WTC11 (cell line): ENCODE data around the gene NAT9. TPM values are rescaled to one million over a fixed set of nuclear protein-coding genes. Genes with fewer than 3 reads are reported as not detected.

Experiments used
- ATAC-seq: fragments of 200-7000 bp; cut with Tn5 transposase; 2 replicates; pipeline ENCODE4 v1.10.0; 2021; ENCODE audit warnings: mild to moderate bottlenecking, moderate library complexity
- CTCF ChIA-PET: fragments of 300-600 bp; sonication (Branson Sonifier 250); formaldehyde crosslinking; loops from one replicate; lab custom pipeline; 2021; ENCODE audit warnings: antibody characterized with exemption; lab: Charles Lee
- POLR2A ChIA-PET: fragments of 350-600 bp; sonication (Branson Sonifier 250); formaldehyde crosslinking; loops from one replicate; lab custom pipeline; 2021; ENCODE audit warnings: antibody characterized with exemption; lab: Charles Lee
- DNase-seq: peaks from one replicate; pipeline ENCODE4 v3.0.0; 2021; ENCODE audit warnings: low spot score
- H3K27ac Mint-ChIP-seq: 2 replicates; pipeline ENCODE4 v1.8.0; 2021; ENCODE audit warnings: mixed read lengths
- H3K27me3 Mint-ChIP-seq: 2 replicates; pipeline ENCODE4 v1.8.0; 2021; ENCODE audit warnings: low read depth, mild to moderate bottlenecking, moderate library complexity, mixed read lengths
- H3K36me3 Mint-ChIP-seq: 2 replicates; pipeline ENCODE4 v1.8.0; 2021; ENCODE audit warnings: mixed read lengths
- H3K4me1 Mint-ChIP-seq: 2 replicates; pipeline ENCODE4 v1.8.0; 2022; ENCODE audit warnings: mixed read lengths
- H3K4me3 Mint-ChIP-seq: 2 replicates; pipeline ENCODE4 v1.8.0; 2021; ENCODE audit warnings: mild to moderate bottlenecking, moderate library complexity, mixed read lengths
- H3K9me3 Mint-ChIP-seq: 2 replicates; pipeline ENCODE4 v1.8.0; 2021; ENCODE audit warnings: mixed read lengths
- CTCF ChIP-seq: fragments of 200-600 bp; IDR thresholded peaks from 2 replicates; pipeline ENCODE4 v1.8.0; 2022; ENCODE audit warnings: antibody characterized with exemption
- E2F1 ChIP-seq: sonication (generic); formaldehyde crosslinking; IDR thresholded peaks from 2 replicates; pipeline ENCODE4 v1.8.0; 2022; ENCODE audit warnings: mild to moderate bottlenecking, missing genetic modification reagents
- FOXP1 ChIP-seq: sonication (generic); formaldehyde crosslinking; IDR thresholded peaks from 2 replicates; pipeline ENCODE4 v1.8.0; 2022; ENCODE audit warnings: missing genetic modification reagents, mild to moderate bottlenecking, moderate library complexity, borderline replicate concordance
- FOXP4 ChIP-seq: sonication (generic); formaldehyde crosslinking; IDR thresholded peaks from 2 replicates; pipeline ENCODE4 v1.8.0; 2022; ENCODE audit warnings: mild to moderate bottlenecking, missing genetic modification reagents
- GABPB1 ChIP-seq: sonication (generic); formaldehyde crosslinking; IDR thresholded peaks from 2 replicates; pipeline ENCODE4 v1.8.1; 2023; ENCODE audit warnings: mild to moderate bottlenecking, missing genetic modification reagents
- GTF2I ChIP-seq: fragments of 250-450 bp; sonication (Bioruptor Pico); conservative IDR thresholded peaks from 2 replicates; pipeline ENCODE4 v1.4.0; 2021; ENCODE audit warnings: mild to moderate bottlenecking
- MYBL2 ChIP-seq: sonication (generic); formaldehyde crosslinking; IDR thresholded peaks from 2 replicates; pipeline ENCODE4 v1.8.1; 2023; ENCODE audit warnings: mild to moderate bottlenecking, moderate library complexity, missing genetic modification reagents
- NFE2L1 ChIP-seq: sonication (generic); formaldehyde crosslinking; IDR thresholded peaks from 2 replicates; pipeline ENCODE4 v1.8.1; 2023; ENCODE audit warnings: missing genetic modification reagents
- OVOL2 ChIP-seq: fragments of 250-450 bp; sonication (Bioruptor Pico); IDR thresholded peaks from 2 replicates; pipeline ENCODE4 v1.9.0; 2021; ENCODE audit warnings: mild to moderate bottlenecking, borderline replicate concordance
- SMAD3 ChIP-seq: sonication (generic); formaldehyde crosslinking; IDR thresholded peaks from 2 replicates; pipeline ENCODE4 v1.8.0; 2022; ENCODE audit warnings: missing genetic modification reagents, mild to moderate bottlenecking, borderline replicate concordance
- SP1 ChIP-seq: sonication (generic); formaldehyde crosslinking; conservative IDR thresholded peaks from 2 replicates; pipeline ENCODE4 v1.8.1; 2022; ENCODE audit warnings: missing genetic modification reagents
- STAT6 ChIP-seq: sonication (generic); formaldehyde crosslinking; conservative IDR thresholded peaks from 2 replicates; pipeline ENCODE4 v1.8.1; 2023; ENCODE audit warnings: mild to moderate bottlenecking, low read depth, missing genetic modification reagents, moderate library complexity
- TCF7 ChIP-seq: sonication (generic); formaldehyde crosslinking; IDR thresholded peaks from 2 replicates; pipeline ENCODE4 v1.8.0; 2022; ENCODE audit warnings: mild to moderate bottlenecking, low read depth, missing genetic modification reagents, moderate library complexity
- TEAD1 ChIP-seq: sonication (generic); formaldehyde crosslinking; IDR thresholded peaks from 2 replicates; pipeline ENCODE4 v1.8.0; 2022; ENCODE audit warnings: mild to moderate bottlenecking, missing genetic modification reagents
- ZNF317 ChIP-seq: sonication (generic); formaldehyde crosslinking; IDR thresholded peaks from 2 replicates; pipeline ENCODE4 v1.8.1; 2023; ENCODE audit warnings: low read depth, mild to moderate bottlenecking, moderate library complexity, missing genetic modification reagents, borderline replicate concordance
- ZNF423 ChIP-seq: fragments of 250-450 bp; sonication (Bioruptor Pico); IDR thresholded peaks from 2 replicates; pipeline ENCODE4 v2.1.2; 2022; ENCODE audit warnings: mild to moderate bottlenecking, moderate library complexity
- ZNF671 ChIP-seq: fragments of 250-450 bp; sonication (Bioruptor Pico); IDR thresholded peaks from 2 replicates; pipeline ENCODE4 v1.8.0; 2021; ENCODE audit warnings: mild to moderate bottlenecking
- total RNA-seq: library from RNA; stranded (reverse); gene quantifications from 3 replicates; pipeline ENCODE4 v1.2.3, GENCODE V29; 2021
- TF ChIP-seq, protein P1 (sequence below): fragments of 250-450 bp; sonication (Bioruptor Pico); IDR thresholded peaks from 2 replicates; pipeline ENCODE4 v1.8.0; 2021; ENCODE audit warnings: mild to moderate bottlenecking
- TF ChIP-seq, protein P2 (sequence below): sonication (generic); formaldehyde crosslinking; IDR thresholded peaks from 2 replicates; pipeline ENCODE4 v1.8.1; 2022; ENCODE audit warnings: mild to moderate bottlenecking, missing genetic modification reagents, moderate library complexity, borderline replicate concordance

Gene NAT9
- total RNA-seq, 1 experiment from 2014 or later, result 67.1 TPM

GRCh38 chr17:74761419-74761818 lies 14.7 kb downstream of the NAT9 start (continued):
- no peak for TF ChIP-seq FOXP4 (CRISPR knock-in tag)
- TF ChIP-seq, all 79 proteins: peak for 0

- H3K4me1 Mint-ChIP-seq, result peaks cover 52% of the 10 kb centered on the region
- H3K36me3 Mint-ChIP-seq, result no peaks in the 10 kb centered on the region
- no peaks in the 10 kb centered on the region for H3K27me3 Mint-ChIP-seq
- peak overlapping the region; percentile 65 for H3K27ac Mint-ChIP-seq
- TF ChIP-seq TEAD1 (CRISPR knock-in tag), result no peak
- TF ChIP-seq CTCF, result no peak
- no peak for TF ChIP-seq ZNF671 (CRISPR knock-in tag)
- TF ChIP-seq MYBL2 (CRISPR knock-in tag), result no peak
- TF ChIP-seq NFE2L1 (CRISPR knock-in tag), result 0 out of 2 replicates have a peak, but pooled peaks have one; percentile 45
- no peak for TF ChIP-seq SMAD3 (CRISPR knock-in tag)
- no peak for TF ChIP-seq TCF7
- H3K9me3 Mint-ChIP-seq, result no peaks in the 10 kb centered on the region
- ChIA-PET POLR2A (interaction anchor here (1.3 to 2.1 kb wide), 3 partner anchors 11 to 23 kb away, joined by 3 to 8 read pairs (median 6); partner anchors contain the start of gene RAB37), CTCF (interaction anchor here (0.7 to 6.7 kb wide), 15 partner anchors 9 to 391 kb away, joined by 3 to 115 read pairs (median 7); partner anchors contain the start of genes RAB37 and USH1G)
- DNase-seq (no peak), ATAC-seq (peak; percentile 15)
- H3K4me3 Mint-ChIP-seq, result no peak overlapping the region
Observed at GRCh38 chr17:74760404-74761105, 15.6 kb downstream of the NAT9 start.

DNA sequence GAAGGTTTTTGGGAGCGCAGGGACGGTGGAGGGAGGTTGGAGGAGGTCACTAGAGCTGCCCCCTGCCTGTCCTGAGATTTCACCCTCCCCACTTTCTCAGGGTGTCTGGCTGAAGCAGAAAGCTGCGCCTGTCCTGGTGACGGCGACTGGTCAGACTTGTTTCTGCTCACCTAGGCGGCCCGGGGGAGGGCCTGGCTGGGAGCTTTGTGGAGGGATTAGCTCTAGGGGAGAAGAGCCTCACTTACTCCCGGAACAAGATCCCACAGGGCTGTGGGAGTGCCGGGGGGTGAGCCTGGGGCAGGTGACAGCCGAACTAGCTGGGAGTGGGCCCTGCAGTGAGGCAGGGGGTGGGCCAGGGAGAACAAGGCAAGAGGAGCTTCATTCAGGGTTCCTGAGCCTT lies 16.2 kb downstream of the NAT9 start:
- Mint-ChIP-seq H3K4me3 (no peak overlapping the region), H3K36me3 (no peaks in the 10 kb centered on the region), H3K27ac (peak overlapping the region; percentile 89), H3K9me3 (no peaks in the 10 kb centered on the region), H3K4me1 (peaks cover 52% of the 10 kb centered on the region), H3K27me3 (no peaks in the 10 kb centered on the region)
- DNase-seq (peak; percentile 47), ATAC-seq (peak; percentile 67)
- ChIA-PET POLR2A (interaction anchor here (1.2 to 2.1 kb wide), 4 partner anchors 10 to 23 kb away, joined by 3 to 8 read pairs (median 5); partner anchors contain the start of gene RAB37), CTCF (interaction anchor here (0.5 to 6.7 kb wide), 16 partner anchors 8 to 391 kb away, joined by 3 to 115 read pairs (median 6); partner anchors contain the start of genes RAB37 and USH1G)
- TF ChIP-seq GTF2I (CRISPR knock-in tag) (no peak), ZNF423 (CRISPR knock-in tag) (no peak), E2F1 (CRISPR knock-in tag) (no peak), OVOL2 (CRISPR knock-in tag) (no peak), FOXP1 (no peak), STAT6 (no peak), ZNF671 (CRISPR knock-in tag) (no peak), CTCF (no peak), SP1 (CRISPR knock-in tag) (no peak), ZNF317 (no peak), GABPB1 (no peak)
- TF ChIP-seq, protein P1, sequence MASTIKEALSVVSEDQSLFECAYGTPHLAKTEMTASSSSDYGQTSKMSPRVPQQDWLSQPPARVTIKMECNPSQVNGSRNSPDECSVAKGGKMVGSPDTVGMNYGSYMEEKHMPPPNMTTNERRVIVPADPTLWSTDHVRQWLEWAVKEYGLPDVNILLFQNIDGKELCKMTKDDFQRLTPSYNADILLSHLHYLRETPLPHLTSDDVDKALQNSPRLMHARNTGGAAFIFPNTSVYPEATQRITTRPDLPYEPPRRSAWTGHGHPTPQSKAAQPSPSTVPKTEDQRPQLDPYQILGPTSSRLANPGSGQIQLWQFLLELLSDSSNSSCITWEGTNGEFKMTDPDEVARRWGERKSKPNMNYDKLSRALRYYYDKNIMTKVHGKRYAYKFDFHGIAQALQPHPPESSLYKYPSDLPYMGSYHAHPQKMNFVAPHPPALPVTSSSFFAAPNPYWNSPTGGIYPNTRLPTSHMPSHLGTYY (CRISPR knock-in tag), result no peak
- TF ChIP-seq, protein P2, sequence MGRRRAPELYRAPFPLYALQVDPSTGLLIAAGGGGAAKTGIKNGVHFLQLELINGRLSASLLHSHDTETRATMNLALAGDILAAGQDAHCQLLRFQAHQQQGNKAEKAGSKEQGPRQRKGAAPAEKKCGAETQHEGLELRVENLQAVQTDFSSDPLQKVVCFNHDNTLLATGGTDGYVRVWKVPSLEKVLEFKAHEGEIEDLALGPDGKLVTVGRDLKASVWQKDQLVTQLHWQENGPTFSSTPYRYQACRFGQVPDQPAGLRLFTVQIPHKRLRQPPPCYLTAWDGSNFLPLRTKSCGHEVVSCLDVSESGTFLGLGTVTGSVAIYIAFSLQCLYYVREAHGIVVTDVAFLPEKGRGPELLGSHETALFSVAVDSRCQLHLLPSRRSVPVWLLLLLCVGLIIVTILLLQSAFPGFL (CRISPR knock-in tag), result no peak
